ENCODE data around the gene SETD6.

SETD6 gene

DNA sequence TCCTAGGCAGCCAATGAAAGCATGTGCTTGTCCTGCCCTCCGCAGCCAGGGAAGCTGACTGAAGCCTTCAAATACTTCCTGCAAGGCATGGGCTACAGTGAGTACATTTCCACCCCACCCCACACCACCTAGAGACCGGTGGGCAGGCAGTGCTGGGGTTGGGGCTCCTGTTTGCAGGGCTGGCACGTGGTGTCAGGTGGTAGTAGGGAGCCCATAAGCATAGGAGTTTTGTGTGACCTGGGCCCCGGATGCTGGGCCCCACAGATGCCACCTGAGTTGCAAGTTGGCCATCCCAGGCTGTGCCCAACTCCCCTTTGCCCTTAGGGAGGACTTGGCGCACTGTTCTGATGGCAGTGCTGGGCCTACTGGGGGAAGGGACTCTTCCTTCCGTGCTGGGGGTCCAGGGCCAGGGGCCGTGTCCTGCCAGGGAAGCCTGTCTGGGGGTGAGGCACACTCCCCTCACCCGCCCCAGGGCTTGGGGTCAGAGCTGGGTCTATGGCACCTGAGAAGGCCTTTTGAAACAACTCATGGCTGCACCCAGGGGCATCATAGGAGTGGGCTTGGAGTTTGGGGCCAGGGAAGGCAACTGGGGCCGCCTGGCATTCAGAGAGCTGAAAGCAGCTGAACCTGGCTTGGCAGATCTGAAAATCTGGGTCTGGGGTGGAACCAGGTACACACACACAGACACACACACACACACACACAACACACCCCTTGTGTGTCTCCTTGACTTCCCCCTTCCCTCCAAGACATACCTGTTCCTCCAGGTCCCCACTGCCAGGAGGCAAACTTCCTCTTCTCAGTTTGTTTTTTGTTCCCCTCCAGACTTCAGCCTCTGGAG, 5.8 kb upstream of the SETD6 start:
- DNase-seq: no peak

DNA sequence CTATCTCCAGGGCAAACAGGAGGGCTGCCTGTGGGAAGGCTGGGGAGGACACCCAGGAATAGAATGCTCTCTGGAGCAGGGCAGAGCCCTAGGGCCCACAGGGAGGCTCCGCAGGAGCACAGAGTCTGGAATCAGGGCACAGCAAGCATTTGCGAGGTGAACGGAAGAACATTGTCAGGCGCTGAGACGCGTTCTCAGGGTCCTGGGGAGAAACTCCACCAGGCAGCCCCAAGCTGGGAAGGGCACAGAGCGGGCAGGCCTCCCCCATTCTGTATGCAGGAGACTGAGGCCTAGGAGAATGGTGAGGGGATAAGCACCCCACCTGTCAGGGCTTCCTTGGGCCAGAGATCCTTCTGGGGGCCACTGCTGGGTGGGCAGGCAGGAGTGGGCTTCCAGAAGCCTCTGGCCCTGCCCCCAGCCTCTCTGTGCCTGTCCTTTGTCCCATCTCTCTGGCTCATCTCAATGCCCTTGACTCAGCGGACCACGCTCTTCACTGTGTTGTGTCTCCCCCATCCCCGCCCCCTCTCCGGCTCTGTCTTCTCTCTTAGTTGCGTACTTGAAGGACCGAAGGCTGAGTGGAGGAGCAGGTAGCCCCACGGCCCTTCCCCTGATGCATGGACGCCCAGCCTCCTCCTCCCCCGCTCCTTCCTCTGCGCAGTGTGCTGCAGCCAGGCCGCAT, 5.1 kb upstream of the SETD6 start:
- DNase-seq: no peak

DNA sequence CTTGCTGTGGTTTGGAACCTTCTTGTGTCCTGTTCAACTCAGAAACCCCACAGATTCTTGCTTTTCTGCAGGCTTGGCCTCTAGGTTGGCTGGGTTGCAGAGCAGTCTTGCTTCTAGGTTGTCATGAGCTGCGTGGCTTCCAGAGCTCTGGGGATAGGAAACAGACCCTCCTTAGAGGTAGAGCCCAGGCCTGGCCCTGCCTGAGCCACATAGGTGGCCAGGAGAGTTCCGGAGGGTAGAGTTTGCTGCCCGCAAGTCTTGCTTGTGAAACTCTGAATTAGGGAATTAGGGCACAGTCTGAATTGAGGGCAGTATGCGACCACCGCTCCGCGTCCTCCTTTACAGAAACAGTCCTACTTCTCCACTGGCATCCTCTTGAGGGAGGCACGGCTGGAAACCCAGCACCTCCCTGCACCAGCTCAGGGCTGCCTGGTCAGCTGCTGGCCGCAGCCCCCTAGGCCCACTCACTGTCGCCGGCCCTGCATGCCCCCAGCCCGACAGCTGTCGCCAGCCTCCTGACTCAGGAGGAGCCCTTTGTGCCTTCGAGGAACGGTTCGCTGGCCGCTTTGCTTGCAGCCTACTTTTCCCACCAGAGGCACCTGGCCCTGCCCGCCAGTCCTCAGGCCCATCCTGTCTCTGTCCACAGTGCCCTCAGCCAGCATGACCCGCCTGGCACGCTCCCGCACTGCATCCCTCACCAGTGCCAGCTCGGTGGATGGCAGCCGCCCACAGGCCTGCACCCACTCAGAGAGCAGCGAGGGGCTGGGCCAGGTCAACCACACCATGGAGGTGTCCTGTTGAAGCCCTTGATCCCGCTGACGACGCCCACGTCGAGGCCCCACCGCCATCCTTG, 4.3 kb upstream of the SETD6 start:
- DNase-seq: no peak

DNA sequence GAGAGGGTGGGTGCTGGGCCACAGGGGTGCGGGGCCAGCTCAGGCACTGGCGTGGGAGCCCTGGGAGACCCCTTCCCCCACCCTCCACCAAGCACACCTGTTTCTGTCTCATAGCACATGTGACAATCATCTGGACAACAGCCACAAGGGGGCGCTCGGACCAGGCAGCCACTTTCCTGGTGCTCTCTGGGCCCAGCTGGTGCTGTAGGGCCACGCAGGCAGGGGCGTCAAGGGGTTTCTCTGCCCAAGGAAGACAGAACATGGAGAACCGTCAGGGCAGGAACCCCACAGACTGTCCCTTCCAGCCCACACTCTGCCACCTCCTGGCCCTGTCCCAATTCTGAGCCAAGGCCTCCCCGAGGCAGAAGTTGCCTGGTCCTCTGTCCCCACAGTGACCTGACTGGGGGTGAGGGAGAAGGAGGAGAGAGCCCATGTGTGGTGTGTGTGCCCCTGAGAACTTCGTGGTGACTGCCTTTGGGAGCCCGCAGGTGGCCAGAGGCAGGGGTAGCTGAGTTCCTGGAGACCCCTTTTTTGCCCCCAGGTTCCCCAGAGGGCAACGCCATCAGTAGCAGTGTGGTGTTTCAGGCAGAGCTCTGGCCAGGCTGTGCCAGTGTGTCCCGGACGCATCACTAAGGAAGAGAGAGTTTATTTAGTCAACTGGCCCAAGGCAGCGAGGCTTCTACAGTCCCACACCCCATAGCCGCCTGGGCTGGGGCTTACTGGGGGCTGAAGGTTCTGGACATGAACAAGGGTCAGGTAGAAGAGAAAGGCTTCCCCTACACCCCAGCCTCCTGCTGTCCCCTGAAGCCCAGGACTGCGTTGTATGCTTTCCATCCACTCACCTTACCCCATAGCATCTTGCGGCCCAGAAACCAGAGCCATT, 3.1 kb upstream of the SETD6 start:
- peak; percentile 33 for DNase-seq

DNA sequence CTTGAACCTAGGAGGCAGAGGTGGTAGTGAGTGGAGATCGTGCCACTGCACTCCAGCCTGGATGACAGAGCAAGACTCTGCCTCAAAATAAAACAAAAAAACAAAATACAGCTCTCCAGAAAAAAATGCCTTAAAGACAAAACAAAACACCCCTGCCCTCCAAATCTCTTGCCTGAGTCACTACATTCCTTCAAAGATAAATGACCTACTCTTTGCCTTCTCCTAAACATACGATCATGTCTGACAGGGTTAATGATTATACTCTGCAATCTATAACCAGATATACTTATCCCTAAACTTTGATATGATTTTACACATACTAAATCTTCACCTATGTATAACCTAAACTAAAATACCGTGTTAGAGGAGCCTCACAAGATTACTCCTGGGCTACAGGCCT, 1.4 kb upstream of the SETD6 start:
- DNase-seq: no peak

DNA sequence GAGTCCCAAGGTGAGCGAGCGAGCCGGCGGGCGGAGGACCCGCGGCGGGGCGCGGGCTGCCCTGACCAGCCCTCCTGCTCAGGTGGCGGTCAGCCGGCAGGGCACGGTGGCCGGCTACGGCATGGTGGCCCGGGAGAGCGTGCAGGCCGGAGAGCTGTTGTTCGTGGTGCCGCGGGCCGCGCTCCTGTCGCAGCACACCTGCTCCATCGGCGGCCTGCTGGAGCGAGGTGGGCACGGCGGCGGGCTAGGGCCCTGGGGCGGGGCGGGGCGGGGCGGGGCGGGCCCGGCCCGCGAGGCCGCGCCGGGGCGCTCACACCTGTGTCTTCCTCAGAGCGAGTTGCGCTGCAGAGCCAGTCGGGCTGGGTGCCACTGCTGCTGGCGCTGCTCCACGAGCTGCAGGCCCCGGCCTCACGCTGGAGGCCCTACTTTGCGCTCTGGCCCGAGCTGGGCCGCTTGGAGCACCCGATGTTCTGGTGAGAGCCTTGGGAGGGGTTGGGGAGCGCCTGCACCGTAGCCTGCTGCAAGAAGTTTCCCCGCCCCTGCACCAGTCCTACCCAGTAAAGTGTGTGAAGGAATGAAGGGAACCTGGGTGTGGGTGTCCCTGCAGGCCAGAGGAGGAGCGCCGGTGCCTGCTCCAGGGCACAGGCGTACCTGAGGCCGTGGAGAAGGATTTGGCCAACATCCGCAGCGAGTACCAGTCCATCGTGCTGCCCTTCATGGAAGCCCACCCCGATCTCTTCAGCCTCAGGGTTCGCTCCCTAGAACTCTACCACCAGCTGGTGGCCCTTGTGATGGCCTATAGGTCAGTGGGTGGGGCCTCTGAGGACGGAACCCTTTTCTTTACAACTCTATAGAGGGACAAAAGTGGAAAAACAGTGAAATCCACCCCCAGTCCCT, 802 bp downstream of the SETD6 start:
- DNase-seq: peak; percentile 27

DNA sequence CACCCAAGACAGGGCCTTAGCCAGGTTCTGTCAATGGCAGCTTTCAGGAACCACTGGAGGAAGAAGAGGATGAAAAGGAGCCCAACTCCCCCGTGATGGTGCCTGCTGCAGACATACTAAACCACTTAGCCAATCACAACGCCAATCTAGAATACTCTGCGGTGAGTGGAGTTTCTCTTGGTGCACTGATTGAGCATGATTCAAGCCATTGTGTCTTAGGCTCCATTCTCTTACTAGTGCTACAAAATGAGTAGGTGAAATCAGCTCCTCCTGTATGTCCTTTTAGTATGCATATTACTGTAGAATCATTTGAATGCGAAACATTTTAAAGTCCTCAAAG, 1.4 kb downstream of the SETD6 start:
- DNase-seq: no peak

DNA sequence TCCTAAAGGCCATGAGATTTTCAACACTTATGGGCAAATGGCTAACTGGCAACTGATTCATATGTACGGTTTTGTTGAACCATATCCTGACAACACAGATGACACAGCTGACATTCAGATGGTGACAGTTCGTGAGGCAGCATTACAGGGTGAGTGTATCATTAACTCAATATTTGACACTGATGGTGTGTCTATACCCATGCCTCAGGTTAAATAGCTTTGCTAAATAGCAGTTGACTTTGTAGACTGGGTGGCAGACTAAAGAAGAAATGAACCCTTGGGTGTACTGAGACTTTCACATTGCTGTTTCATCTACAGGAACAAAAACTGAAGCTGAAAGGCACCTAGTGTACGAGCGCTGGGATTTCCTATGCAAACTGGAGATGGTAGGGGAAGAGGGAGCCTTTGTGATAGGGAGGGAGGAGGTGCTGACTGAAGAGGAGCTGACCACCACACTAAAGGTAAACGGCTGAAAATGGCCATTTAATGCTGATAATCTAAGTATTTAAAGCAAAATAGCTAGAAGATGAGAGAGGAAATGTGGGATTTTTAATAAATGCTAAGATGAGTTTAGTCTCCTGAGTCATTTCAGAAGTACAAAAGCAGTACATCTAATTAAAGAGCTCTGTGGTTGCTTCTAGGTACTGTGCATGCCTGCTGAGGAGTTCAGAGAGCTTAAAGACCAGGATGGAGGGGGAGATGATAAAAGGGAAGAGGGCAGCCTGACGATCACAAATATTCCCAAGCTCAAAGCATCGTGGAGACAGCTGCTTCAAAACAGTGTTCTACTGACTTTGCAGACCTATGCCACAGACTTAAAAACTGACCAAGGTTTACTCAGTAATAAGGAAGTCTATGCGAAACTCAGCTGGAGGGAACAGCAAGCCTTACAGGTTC, 3.0 kb downstream of the SETD6 start:
- no peak for DNase-seq

DNA sequence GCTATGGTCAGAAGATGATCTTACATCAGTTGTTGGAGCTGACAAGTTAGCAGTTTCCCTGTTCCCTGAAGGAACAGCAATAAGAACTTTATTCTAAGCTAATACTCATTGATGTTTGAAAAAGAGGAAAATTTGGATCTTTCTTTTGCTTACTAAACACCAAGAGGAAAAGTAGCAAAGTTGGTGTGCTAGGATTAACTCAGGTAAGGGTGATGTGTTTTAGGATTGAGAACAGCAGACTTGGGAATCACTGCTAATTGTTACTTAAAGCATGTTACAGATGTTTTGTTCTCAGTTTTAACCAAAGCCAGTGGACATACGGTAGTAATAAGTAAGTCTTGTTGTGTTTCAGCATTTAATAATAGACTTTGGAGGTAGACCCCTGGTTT, 3.7 kb downstream of the SETD6 start:
- no peak for DNase-seq

DNA sequence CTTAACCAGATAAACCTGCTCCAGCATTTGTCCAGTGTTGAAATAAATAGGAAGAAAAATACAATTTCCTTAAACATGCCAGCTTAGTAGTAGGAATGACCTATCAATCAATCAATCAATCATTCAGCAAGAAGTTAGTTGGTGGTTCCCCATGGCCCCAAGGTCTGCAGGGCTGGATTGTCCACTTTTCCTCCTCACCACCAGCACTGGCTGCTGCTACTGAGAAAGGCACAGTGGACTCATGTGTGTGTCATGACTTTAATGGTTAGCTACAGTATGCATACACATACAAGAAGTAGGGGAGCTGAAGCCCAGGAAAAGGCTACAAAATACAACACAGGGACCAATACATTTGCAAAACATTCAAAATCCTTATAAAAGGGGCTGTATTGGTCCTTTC, 4.4 kb downstream of the SETD6 start:
- no peak for DNase-seq

DNA sequence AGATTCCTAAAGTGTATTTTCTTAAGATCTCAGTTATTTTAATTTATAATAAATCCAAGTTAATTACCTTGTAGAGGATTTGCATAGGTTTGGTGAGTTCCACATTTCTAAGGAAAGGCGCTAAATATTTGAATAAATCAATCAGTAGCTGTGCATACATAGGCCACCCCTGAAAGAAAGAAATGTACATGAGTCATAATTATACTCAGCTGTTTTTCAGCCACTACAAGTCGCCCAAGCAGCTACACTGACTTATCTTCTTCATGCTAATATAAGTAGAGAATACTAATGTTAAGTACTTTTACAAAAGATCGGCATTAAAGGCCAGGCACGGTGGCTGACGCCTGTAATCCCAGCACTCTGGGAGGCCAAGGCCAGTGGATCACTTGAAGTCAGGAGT, 14.9 kb downstream of the SETD6 start:
- no peak for DNase-seq

DNA sequence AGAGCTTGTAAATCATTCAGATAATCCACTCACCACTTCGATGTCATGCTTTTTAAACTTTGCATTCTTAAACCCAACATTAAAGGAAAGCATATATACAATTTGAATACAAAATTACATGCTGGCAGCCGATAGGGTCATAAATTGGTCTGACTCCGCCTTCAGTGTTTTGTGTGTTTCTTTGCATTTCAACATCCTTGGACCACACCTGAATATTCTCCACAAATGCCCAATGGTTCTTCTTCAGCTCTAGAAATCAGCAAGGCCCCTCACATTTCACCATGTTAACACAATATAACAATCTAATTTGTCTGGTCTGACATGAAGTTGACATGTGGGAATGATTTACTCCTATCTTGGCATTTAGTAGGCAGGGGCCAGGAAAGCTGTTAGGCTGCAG, 17.1 kb downstream of the SETD6 start:
- no peak for DNase-seq

DNA sequence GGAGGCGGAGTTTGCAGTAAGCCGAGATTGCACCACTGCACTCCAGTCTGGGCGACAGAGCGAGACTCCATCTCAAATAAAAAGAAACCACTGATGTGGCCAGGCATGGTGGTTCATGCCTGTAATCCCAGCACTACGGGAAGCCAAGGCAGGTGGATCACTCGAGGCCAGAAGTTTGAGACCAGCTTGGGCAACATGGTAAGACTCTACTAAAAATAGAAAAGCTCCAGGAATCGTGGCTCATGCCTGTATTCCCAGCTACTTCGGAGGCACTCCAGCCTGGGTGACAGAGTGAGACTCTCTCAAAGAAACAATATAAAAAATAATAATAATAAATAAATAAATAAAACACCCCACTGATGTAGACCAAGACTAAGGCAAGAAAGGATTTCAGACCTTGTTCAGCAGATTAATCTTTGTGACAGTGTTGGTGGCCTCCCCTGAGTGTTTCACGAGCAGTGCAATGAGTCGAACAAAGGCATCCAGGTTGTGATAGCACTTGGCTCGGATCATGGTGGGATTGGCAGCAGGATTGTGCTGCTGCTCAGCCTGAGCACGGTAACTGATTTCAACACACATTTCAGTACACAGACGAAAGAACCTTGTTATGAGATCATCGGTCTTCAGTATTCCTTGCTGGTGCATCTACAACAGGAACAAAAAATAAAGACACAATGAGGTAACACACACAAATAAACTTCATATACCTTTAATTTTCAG, 18.6 kb downstream of the SETD6 start:
- DNase-seq: no peak

DNA sequence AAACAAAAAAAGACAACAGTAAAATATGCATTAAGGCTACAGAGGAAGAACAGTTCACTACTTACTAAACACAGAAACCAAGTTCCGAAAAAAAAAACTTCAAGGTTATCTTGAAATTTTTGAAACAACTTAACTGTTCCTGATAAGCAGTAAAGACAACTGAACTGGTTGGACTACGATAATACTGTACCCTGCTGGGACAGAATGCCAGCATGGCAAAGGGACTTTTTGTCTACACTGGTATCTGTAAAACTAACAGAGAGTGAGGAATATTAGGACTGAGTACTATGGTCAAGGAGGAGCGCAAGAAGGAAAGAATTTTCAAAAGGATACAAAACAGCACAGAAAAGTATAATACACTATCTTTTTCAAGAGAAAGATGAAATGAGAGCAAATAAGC, 19.8 kb downstream of the SETD6 start:
- no peak for DNase-seq

DNA sequence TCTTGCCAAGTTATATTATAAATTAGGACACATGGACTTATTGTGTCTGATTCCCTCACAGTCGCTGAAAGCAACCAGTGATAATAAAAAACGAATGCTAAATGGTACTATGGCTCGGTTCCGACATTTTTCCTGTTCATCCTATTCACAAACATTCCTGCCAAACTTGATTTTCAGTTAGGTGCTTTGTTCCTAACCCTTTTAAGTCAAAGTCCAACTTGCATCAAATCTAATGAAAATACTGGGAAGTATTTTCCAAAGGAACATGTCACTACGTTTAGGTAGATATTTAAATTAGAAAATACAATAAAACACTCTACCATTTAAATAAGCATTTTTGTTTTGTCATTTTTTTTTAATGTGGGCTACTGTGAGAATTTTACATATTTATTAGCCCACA, 21.0 kb downstream of the SETD6 start:
- no peak for DNase-seq

DNA sequence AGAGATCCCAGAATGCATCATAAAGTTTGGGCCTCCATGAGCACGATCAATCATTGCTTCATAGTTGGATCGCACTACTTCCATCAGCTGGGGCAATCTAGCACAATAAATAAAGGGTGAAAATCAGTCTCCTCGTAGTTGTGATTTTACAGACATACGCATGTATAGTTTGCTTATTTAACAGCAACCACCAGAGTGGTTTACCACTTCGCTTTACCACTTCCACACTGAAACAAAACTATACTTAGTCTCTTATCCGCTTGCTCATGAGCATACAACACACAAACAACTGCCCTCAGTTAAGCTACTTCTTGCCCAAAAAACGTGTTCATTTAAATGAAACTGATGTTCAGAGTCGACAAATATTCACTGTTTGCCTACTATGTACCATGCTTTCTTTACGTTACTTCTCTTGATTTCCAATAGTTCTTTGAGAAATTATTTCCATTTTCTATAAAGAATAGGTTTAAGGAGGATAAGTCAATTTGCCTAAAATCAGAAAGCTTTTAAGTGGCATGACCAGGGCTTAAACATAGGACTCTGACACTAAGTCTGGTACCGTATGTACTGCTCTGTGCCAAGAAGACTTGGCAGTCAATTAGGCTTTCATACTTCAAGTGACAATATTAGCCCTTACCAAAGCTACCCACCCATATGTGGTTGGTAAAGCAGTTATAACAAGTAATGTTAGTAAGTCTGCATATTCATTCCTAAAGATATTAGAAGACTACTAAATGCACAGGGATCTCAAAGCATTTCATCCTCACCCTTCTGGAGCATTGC, 22.0 kb downstream of the SETD6 start:
- DNase-seq: no peak

DNA sequence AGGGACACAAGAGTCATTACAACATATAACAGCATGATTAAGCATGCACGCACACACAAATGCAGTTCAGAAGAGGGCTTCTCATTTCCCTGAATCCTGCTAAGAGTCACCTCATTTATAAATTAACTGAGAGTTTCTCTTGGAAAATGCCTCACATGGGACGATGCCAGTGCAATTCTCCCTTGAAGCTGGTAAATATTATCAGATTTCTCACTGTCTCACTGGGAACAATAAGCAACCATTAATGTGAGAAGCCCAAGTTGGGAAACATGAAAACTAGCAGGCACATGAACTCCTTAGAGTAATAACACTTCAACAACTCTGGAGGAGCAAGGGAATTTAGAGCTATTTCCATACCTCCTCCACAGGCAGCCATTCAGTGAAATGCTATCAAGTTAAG, 26.4 kb downstream of the SETD6 start:
- DNase-seq: no peak

DNA sequence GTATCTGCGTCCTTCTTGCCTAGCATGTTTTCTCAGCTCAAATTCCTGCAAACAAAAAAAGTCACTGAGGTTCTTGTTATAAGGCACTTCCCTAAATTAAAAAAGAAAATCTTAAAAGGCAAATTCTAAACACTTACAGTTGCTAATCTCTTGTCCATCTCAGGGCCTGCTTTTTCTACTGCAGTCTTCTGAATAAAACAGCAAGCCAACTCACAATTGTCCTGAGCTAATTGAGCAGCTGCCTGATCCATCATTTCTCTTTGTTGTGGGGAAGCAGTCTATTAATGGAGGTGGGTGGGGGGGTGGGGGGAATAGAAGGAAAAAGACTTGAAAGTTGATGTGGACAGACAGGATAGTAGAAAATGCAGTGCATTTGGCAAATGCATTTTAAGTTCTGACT, 27.0 kb downstream of the SETD6 start:
- DNase-seq: no peak

DNA sequence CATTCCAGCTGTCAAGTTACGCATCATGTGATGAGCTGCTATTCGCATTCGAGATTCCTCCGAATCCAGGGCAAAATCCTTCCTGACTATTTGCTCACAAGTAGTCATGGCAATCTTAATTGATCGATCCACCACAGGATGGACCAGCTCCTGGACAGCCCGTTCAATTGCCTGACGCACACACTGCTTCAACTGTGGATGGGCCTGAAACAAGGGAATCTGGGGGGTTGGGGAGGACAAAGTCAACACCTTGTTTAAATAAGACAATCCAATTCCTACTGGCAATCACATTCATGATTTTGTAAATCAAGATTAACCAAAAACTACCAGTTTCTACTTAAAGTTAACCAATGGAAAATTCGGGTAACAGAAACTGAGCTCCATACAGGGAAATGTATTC, 28.4 kb downstream of the SETD6 start:
- DNase-seq: no peak

All from NK-92 treated with Interleukin-12 subunit alpha and Interleukin-12 subunit beta, amount 100 ng/mL, for 24 hours (cell line).